Measurements from ENCODE around the gene OTULINL.

Gene OTULINL

GRCh38 chr5:14607104-14607503, 25.5 kb downstream of the OTULINL start:
- no peak for DNase-seq

DNA sequence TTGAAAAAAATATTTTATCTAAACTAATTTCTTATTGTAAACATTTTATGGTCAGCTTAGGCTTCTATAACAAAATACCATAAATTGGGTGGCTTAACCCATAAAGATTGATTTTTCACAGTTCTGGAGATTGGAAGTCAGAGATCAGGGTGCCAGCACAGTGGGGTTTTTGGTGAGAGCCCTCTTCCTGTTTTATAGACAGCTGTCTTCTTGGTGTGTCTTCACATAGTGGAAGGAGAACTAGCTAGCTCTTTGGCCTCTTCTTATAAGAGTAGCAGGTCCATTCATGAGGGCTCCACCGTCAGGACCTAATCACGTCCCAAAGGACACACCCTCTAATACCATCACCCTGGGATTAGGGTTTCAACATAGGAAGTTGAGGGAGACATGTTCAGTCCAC, 26.6 kb downstream of the OTULINL start:
- no peak for DNase-seq

- DNase-seq: no peak
Measured at GRCh38 chr5:14611737-14612136, 30.1 kb downstream of the OTULINL start.

- no peak for DNase-seq
Measured at GRCh38 chr5:14614490-14614889, 32.9 kb downstream of the OTULINL start.

DNA sequence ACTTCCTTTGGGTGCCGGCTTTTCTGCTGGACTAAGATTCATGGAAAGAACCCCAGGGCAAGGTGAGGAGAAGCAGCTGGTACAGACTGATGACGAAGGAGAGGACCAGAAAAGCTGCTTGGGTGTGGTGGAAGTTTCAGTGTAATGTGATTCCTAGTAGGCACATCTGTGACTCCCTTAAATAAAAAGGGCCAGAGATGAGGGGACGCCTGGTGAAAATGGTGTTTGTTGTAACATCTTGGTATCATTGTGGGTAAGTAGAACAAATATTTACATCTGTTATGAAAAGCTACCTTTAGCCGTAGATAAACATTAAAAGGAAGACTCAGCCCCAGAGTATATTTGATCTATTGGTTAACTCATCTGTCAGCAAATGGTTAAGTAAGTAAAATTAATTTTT, 33.8 kb downstream of the OTULINL start:
- no peak for DNase-seq

DNA sequence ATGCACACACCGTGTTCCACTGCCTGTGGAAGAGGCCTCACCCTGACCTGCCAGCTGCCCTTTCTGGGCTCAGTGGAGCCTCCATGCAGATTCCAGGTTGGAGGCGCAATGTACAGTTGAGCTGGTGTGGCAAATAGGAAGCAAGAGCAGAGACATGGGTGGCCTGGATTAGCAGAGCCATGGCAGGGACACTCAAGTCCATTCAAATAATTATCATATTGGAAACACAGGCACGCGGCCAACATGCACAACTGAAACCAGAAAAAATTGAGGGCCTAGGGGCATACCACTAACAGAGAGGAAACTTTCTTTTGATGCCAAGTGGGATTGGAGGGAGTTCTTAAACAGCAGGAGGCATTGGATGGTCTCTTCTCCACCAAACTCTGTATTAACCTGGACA, 35.8 kb downstream of the OTULINL start:
- DNase-seq: no peak

DNA sequence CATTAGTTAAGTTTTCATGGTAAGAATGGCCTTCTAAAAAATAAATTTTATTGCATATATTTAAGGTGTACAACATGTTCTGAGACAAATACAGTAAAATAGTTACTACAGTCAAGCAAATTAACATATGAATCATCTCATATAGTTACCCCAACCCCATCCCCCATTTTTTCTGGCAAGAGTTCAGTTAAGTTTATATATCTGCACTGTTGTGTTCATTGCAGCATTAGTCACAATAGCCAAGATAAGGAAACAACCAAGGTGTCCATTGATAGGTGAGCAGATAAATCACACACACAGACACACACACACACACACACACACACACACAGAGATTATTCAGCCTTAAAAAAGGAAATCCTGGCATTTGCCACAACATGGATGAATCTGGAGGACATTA, 45.7 kb downstream of the OTULINL start:
- DNase-seq: no peak

DNA sequence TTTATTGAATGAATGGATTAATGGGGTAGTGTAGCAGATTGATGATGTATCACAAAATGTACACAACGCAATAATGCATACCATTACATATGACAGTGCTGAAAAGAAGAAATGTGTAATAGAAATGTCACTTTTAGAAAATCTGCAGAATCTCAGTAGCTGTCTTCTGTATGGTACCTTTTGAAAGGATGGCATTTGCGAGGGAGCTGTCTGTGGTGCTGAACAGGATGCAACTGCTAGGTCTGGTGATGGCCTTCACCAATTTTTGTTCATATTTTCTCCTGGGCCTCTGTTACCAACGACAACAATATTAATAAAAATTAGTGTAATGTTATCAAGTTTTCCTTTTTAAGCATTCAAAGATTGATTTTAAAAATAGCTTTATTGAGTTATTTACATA, 46.8 kb downstream of the OTULINL start:
- no peak for DNase-seq

- no peak for DNase-seq
Measured at GRCh38 chr5:14630671-14631070, 49.1 kb downstream of the OTULINL start.

DNA sequence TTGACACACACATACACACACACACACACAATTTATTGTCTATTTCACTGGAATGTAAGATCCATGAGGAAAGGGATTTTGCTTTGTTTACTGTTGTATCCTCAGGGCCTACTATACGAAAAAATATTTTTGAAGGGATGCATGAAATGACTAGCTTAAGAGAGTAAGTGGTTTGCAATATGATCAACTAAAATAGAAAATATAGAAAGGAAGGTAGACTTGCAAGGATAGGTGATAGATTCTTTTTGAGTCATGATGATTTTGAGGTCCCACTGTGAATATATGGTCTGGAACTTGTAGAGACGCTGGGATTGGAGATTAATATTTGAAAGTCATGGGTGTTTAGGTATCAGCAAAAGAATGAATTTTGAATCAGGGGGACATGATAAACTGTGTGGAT, 54.1 kb downstream of the OTULINL start:
- DNase-seq: no peak

DNA sequence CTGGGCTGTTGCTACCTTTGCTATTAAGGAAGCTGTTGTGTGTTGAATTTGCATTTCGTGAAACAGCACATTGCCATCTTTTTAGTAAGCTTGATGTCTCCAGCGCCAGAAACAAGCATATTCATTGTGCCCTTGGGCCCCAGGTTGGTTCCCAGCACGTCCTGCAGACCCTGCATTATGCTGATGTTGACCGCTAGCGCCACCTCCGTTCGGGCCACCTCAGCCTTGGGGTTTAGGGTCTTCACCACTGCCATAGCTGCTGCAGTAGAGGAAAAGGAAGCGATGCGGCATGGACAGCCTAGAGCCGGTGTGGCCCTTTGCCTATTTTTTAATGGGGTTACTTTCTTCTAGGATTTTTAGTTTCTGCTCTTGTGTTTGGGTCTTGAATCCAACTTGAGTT, 59.2 kb downstream of the OTULINL start:
- no peak for DNase-seq

GRCh38 chr5:14644623-14645237, 63.1 kb downstream of the OTULINL start:
- DNase-seq: no peak

DNA sequence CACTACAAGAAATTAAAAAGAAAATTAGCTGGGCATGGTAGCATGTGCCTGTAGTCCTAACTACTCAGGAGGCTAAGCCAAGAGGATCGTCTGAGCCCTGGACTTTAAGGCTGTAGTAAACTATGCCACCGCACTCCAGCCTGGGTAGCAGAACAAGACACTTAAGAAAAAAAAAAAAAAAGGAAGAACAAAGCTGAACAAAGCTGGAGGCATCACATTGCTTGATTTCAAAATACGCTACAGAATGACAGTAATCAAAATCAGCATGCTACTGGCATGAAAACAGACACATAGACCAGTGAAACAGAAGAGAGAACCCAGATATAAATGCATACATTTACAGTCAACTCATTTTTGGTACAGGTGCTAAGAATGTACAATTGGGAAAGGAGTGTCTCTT, 68.5 kb downstream of the OTULINL start:
- DNase-seq: no peak

DNA sequence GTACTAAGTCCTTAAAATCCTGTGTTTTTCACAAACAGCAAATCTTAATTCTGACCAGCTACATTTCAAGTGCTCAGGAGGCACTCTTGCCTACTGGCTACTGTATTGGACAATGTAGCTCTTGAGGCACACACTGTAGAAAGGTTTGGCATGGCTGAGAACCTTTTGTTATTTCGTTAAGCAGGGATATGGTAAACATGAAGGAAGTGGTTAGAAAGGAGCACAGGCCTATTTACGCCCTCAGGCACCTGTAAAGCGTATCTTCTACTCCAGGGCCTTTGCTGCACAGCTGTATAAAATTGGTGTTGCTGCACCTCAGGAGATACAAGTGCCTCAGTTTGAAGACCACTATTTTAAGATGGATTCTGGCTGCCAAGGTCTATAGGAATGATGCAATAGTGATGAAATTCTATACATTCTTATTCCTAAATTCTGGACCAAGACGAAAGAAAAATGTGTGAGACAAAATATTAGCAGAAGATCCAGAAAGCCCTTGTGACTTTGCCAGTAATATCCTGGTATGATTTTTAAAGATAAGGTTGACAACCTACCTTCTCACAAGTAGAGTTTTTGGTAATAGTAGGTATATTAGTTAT, 73.7 kb downstream of the OTULINL start:
- no peak for DNase-seq

DNA sequence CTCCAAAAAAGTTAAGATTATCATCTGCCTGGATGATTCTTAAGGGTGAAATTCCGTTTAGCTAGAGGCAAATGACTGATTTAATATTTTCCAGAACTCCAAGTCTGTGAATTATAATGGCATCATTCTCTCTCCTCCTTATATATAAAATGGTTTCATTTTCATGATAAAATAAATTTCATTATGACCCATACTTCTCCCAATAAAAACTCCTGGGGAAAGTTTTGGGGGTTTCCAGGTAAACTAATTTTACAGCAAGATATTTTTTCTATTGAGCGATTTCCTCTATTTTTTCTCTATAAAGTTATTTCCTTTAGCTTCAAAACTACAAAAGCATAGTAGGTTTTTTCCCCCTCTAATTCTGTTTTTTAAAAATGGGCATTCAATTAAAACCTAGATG, 75.3 kb downstream of the OTULINL start:
- no peak for DNase-seq

GRCh38 chr5:14659821-14660607, 78.4 kb downstream of the OTULINL start:
- no peak for DNase-seq

GRCh38 chr5:14660833-14661232, 79.2 kb downstream of the OTULINL start:
- no peak for DNase-seq
